Activated B cell treated with CpG ODN at 0.5 μM for 24 hours (primary cell): ENCODE results near the gene RAB9B. TPM values are rescaled to one million over a fixed set of nuclear protein-coding genes. Genes with fewer than 3 reads are reported as not detected.

Source experiments
- ATAC-seq: fragments of 200-7000 bp; cut with Tn5 transposase; one replicate; pipeline ENCODE4 v1.10.0; 2021; ENCODE audit warnings: low read depth, mild to moderate bottlenecking, moderate library complexity
- CTCF ChIA-PET: fragments of 350-600 bp; sonication (Branson Sonifier 250); formaldehyde crosslinking; loops from one replicate; lab custom pipeline; 2021; ENCODE audit warnings: antibody characterized with exemption; lab: Charles Lee
- POLR2A ChIA-PET: fragments of 350-600 bp; sonication (Branson Sonifier 250); formaldehyde crosslinking; loops from one replicate; lab custom pipeline; 2021; ENCODE audit warnings: antibody characterized with exemption; lab: Charles Lee
- DNase-seq: peaks from one replicate; pipeline ENCODE4 v3.0.0; 2022
- H3K27ac Mint-ChIP-seq: one replicate; pipeline ENCODE4 v1.8.0; 2020; ENCODE audit warnings: mixed read lengths
- H3K27me3 Mint-ChIP-seq: one replicate; pipeline ENCODE4 v1.8.0; 2021; ENCODE audit warnings: mixed read lengths
- H3K36me3 Mint-ChIP-seq: one replicate; pipeline ENCODE4 v1.8.0; 2021; ENCODE audit warnings: low read depth, mixed read lengths
- H3K4me1 Mint-ChIP-seq: one replicate; pipeline ENCODE4 v1.8.0; 2021; ENCODE audit warnings: mixed read lengths
- H3K4me3 Mint-ChIP-seq: one replicate; pipeline ENCODE4 v1.8.0; 2020; ENCODE audit warnings: mild to moderate bottlenecking, mixed read lengths
- H3K9me3 Mint-ChIP-seq: one replicate; pipeline ENCODE4 v1.8.0; 2020; ENCODE audit warnings: mixed read lengths
- intact Hi-C: fragments of 100-400 bp; cut with micrococcal nuclease; formaldehyde crosslinking; loops from one replicate; pipeline ENCODE4 v1.15.1; 2024
- total RNA-seq: library from RNA; stranded (reverse); gene quantifications from 2 replicates; pipeline ENCODE4 v1.2.3, GENCODE V29; 2022
- TF ChIP-seq, protein P1 (sequence below): fragments of 200-600 bp; IDR thresholded peaks from one replicate; pipeline ENCODE4 v1.8.0; 2022; ENCODE audit warnings: antibody characterized with exemption, mild to moderate bottlenecking

The RAB9B gene
- total RNA-seq, 1 donor from 2014 or later, result 0.51 TPM

DNA sequence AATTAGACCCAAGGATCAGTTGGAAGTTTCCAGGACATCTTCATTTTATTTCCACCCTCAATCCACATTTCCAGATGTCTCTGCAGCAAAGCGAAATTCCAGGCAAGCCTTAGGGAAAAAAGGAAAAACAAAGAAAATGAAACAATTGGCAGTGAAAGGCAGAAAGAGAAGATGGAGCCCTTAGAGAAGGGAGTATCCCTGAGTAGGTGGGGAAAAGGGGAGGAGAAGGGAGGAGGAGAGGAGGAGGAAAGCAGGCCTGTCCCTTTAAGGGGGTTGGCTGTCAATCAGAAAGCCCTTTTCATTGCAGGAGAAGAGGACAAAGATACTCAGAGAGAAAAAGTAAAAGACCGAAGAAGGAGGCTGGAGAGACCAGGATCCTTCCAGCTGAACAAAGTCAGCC, 55.5 kb downstream of the RAB9B start, which contains the start of gene PLP1:
Gene PLP1, plus strand, starts transcription at position 295 of the 400 bp plus-strand sequence. CDS start 156 bp downstream, outside the sequence.
- TF ChIP-seq, protein P1, sequence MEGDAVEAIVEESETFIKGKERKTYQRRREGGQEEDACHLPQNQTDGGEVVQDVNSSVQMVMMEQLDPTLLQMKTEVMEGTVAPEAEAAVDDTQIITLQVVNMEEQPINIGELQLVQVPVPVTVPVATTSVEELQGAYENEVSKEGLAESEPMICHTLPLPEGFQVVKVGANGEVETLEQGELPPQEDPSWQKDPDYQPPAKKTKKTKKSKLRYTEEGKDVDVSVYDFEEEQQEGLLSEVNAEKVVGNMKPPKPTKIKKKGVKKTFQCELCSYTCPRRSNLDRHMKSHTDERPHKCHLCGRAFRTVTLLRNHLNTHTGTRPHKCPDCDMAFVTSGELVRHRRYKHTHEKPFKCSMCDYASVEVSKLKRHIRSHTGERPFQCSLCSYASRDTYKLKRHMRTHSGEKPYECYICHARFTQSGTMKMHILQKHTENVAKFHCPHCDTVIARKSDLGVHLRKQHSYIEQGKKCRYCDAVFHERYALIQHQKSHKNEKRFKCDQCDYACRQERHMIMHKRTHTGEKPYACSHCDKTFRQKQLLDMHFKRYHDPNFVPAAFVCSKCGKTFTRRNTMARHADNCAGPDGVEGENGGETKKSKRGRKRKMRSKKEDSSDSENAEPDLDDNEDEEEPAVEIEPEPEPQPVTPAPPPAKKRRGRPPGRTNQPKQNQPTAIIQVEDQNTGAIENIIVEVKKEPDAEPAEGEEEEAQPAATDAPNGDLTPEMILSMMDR, result no peak
- no peaks in the 10 kb centered on the region for H3K36me3 Mint-ChIP-seq
- no peak within 1 kb of the TSS for H3K4me3 Mint-ChIP-seq
- H3K27me3 Mint-ChIP-seq, result peaks cover 7% of the 10 kb centered on the region
- no peaks in the 10 kb centered on the region for H3K4me1 Mint-ChIP-seq
- H3K9me3 Mint-ChIP-seq, result no peaks in the 10 kb centered on the region
- no peak within 1 kb of the TSS for H3K27ac Mint-ChIP-seq
- intact Hi-C loops, result no loop called here
- ChIA-PET CTCF (no interaction called here), POLR2A (no interaction called here)
- DNase-seq (no peak), ATAC-seq (no peak)

DNA sequence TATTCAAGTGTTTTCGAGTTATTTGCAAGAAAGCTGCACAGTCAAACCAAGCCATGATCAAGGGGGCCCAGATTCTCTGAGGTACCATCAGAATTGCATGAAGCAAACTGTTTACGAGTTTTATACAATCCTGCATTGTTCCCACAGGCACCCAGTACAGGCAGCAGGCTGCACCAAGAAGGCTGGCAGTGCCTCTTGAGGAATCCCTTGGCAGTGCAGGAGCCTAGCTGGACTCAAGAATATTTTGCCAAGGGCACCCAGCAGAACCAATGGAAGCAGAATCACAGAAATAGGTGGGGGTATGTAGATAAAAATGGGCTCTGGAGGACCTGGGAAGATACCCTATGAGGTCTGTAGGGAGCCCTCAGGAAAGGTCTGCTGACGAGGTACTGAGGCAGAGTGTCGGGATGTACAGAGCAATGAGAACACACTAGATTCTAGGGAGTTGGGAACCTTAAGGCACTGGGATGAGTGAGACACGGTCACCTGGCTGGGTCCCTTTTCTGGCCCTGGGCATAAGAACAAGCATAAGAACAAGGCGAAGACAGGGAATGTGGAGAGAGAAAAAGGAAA, 57.9 kb downstream of the RAB9B start:
- H3K4me3 Mint-ChIP-seq, result no peak overlapping the region
- H3K27ac Mint-ChIP-seq, result no peak overlapping the region
- ChIA-PET POLR2A (no interaction called here), CTCF (no interaction called here)
- no peak for DNase-seq
- intact Hi-C loops, result no loop called here
- no peaks in the 10 kb centered on the region for H3K4me1 Mint-ChIP-seq
- H3K9me3 Mint-ChIP-seq, result no peaks in the 10 kb centered on the region
- ATAC-seq, result no peak
- H3K27me3 Mint-ChIP-seq, result peaks cover 7% of the 10 kb centered on the region
- TF ChIP-seq, protein P1, result no peak
- no peaks in the 10 kb centered on the region for H3K36me3 Mint-ChIP-seq

DNA sequence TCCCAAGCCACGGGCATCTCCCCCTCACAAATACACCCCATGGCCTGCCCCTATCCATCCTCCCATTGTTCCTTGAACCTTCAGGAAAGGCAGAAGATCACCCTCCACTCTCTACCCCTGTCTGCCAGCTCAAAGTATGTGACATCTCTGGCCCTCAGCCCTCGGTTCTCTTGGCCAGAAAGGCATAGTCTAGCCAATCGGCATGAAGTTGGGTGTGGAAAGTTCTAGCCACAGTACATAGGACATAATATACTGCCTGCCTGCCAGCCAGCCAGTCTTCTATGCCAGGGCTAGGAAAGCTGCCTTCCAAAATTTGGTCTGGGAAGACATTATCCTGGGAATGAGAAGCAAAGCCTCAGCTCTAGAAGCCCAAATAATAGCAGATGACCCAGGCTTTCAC, 58.6 kb downstream of the RAB9B start:
- no peak overlapping the region for H3K4me3 Mint-ChIP-seq
- no peak for ATAC-seq
- H3K27ac Mint-ChIP-seq, result no peak overlapping the region
- intact Hi-C loops, result no loop called here
- no peaks in the 10 kb centered on the region for H3K9me3 Mint-ChIP-seq
- TF ChIP-seq, protein P1, result no peak
- ChIA-PET CTCF (no interaction called here), POLR2A (no interaction called here)
- no peaks in the 10 kb centered on the region for H3K36me3 Mint-ChIP-seq
- H3K27me3 Mint-ChIP-seq, result peaks cover 7% of the 10 kb centered on the region
- no peak for DNase-seq
- H3K4me1 Mint-ChIP-seq, result no peaks in the 10 kb centered on the region

Other genes with a start within 250 kb of the RAB9B start
- 18.0 and 20.0 TPM in 2 replicates for gene TCEAL4, start 246.7 kb downstream of the RAB9B start, total RNA-seq
- gene TCEAL3, start 224.3 kb downstream of the RAB9B start, total RNA-seq, result 7.7 and 8.5 TPM in 2 replicates
- 10.4 TPM in 2 replicates for gene TCEAL1, start 203.3 kb downstream of the RAB9B start, total RNA-seq
- 89.2 and 111 TPM in 2 replicates for gene MORF4L2, start 145.6 kb downstream of the RAB9B start, total RNA-seq
- not detected in 2 replicates for gene TMEM31, start 121.3 kb downstream of the RAB9B start, total RNA-seq
- not detected in 2 replicates for gene PLP1, start 55.4 kb downstream of the RAB9B start, total RNA-seq
- gene TMSB15B, start 130.4 kb upstream of the RAB9B start, total RNA-seq, result 9.6 and 9.8 TPM in 2 replicates
- gene H2BW1, start 181.5 kb upstream of the RAB9B start, total RNA-seq, result not detected in 2 replicates
- gene H2BW2, start 207.7 kb upstream of the RAB9B start, total RNA-seq, result 0.11 TPM in 1 of 2 replicates, not detected in the other
- 2.0 and 2.3 TPM in 2 replicates for gene TMSB15C, start 244.0 kb upstream of the RAB9B start, total RNA-seq